Keratinocyte (primary cell): ENCODE measurements around the gene PRPSAP1.

Experiments
- CTCF ChIP-seq, 3 experiments: IDR thresholded peaks in 1 of 3; conservative IDR thresholded peaks in 1 of 3; optimal IDR thresholded peaks in 1 of 3; 2 replicates in 2 of 3; 3 replicates in 1 of 3; pipeline versions ENCODE3 to v1.5.1; 2011; ENCODE audit warnings: low read length in 3 of 3, mild to moderate bottlenecking in 3 of 3, moderate library complexity in 2 of 3, control low read depth in 1 of 3, inconsistent platforms in 1 of 3; ENCODE audit not compliant: insufficient read depth in 2 of 3; ENCODE audit errors: extremely low read depth in 1 of 3
- EZH2 ChIP-seq: IDR thresholded peaks from one replicate; pipeline ENCODE4 v1.6.1; 2012; ENCODE audit warnings: inconsistent platforms, mild to moderate bottlenecking, low read length, moderate library complexity

- no peak for TF ChIP-seq CTCF (optimal IDR thresholded peaks at IDR 0.05 in 1 of 3, IDR thresholded peaks at IDR 0.05 in 1 of 3, conservative IDR thresholded peaks at IDR 0.05 in 1 of 3; ENCODE audit: extremely low read depth in 1 of 3, insufficient read depth in 2 of 3, low read length in 3 of 3)
- TF ChIP-seq EZH2: no peak
These were observed 84.4 kb downstream of the PRPSAP1 start for GRCh38 chr17:76268991-76269981.
